HepG2 (cell line): Measurements from ENCODE around the gene APRT. TPM values are rescaled to one million over a fixed set of nuclear protein-coding genes. Genes with fewer than 3 reads are reported as not detected.

Experiments
- KDM1A ChIP-seq: IDR thresholded peaks from 2 replicates; pipeline ENCODE4 v1.6.1; 2016; ENCODE audit warnings: missing compliant biosample characterization
- NFYB ChIP-seq: sonication (generic); formaldehyde crosslinking; IDR thresholded peaks from 2 replicates; pipeline ENCODE4 v1.4.0; 2020; ENCODE audit warnings: missing genetic modification reagents
- SALL1 ChIP-seq: sonication (generic); formaldehyde crosslinking; IDR thresholded peaks from 2 replicates; pipeline ENCODE4 v1.8.0; 2022; ENCODE audit warnings: mild to moderate bottlenecking, missing genetic modification reagents
- SPEN ChIP-seq: sonication (generic); formaldehyde crosslinking; IDR thresholded peaks from 2 replicates; pipeline ENCODE4 v1.5.1; 2020; ENCODE audit warnings: low read depth, mild to moderate bottlenecking, missing genetic modification reagents
- ZNF616 ChIP-seq: sonication (generic); formaldehyde crosslinking; IDR thresholded peaks from 2 replicates; pipeline ENCODE4 v1.5.0; 2020; ENCODE audit warnings: low read depth, mild to moderate bottlenecking, missing genetic modification reagents
- ZNF816 ChIP-seq: sonication (generic); formaldehyde crosslinking; IDR thresholded peaks from 2 replicates; pipeline ENCODE4 v1.8.0; 2022; ENCODE audit warnings: missing genetic modification reagents, mild to moderate bottlenecking, borderline replicate concordance
- ZSCAN21 ChIP-seq: sonication (generic); formaldehyde crosslinking; IDR thresholded peaks from 2 replicates; pipeline ENCODE4 v1.8.0; 2022; ENCODE audit warnings: mild to moderate bottlenecking, missing genetic modification reagents, moderate library complexity, borderline replicate concordance
- polyA plus RNA-seq, 8 experiments: library from polyadenylated mRNA; depleted of rRNA in 3 of 8; stranded (reverse) in 7 of 8; unstranded in 1 of 8; fragments of >200 nt; fragmentation: Illumina TruSeq in 4 of 8; extraction: Trizol in 4 of 8; gene quantifications; 2 replicates each; pipeline versions ENCODE4 v1.2.1 to v1.2.3, GENCODE V29; 2011 to 2016; ENCODE audit warnings: low read depth in 4 of 8, missing spikeins in 1 of 8, mixed read lengths in 1 of 8; ENCODE audit not compliant: insufficient read depth in 1 of 8
- total RNA-seq, 5 experiments: library from RNA; depleted of rRNA; stranded (reverse); fragments of >200 nt; fragmentation: Illumina TruSeq; extraction: Trizol; gene quantifications; 2 replicates each; pipeline ENCODE4 v1.2.3, GENCODE V29; 2016; ENCODE audit warnings: low read depth in 1 of 5
- TF ChIP-seq, protein P1 (sequence below), 2 experiments: sonication (generic) in 1 of 2; formaldehyde crosslinking in 1 of 2; IDR thresholded peaks; 2 replicates each; pipeline versions ENCODE4 v1.6.1 to v1.9.0; 2014 to 2022; ENCODE audit warnings: antibody characterized with exemption in 1 of 2, borderline replicate concordance in 1 of 2, inconsistent platforms in 1 of 2, low read depth in 1 of 2, missing genetic modification reagents in 1 of 2
- TF ChIP-seq, protein P2 (sequence below): sonication (generic); formaldehyde crosslinking; IDR thresholded peaks from 2 replicates; pipeline ENCODE4 v1.4.0; 2020; ENCODE audit warnings: mild to moderate bottlenecking, missing genetic modification reagents

APRT gene
- total and polyA plus RNA-seq, 2 of the 13 experiments (the other 11 are each of a cell fraction or from before 2014, with no cell fraction given): 155 to 242 TPM

DNA sequence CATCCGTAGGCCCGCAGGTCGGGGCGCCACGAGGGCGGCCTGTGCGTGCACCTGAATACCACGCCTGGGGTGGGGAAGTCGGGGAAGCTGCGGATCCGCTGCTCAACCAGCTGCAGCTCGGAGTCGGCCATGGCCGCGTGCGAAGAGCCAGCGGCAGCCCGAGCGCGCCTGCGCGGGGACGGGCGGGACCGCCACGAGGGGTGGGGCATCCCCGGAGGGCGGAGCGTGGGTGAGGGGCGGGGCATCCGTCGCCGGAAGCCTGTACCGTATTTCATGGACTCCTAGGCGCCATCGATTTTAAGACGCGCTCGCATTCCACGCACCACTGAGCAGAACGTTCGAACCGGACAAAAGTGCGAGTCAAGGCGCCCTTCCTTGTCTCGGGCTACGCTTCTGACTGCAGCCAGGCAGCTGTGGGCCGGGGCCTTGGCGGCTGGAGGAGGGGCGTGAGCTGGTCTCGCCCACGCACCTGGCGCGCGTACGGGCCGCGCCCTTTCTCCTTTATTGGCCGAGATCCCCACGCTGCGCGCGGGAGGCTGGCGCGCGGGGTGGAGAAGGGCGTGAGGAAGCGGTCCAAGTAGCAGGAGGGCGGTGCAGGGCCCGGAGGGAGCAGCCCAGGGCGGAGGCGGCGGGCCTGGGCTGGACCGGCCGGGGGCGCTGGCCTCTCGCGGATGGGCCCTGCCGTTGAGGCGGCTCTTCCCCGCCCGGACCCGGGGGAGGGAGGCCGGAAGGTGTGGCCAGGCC is at the start of gene APRT (continued):
- TF ChIP-seq, protein P1, sequence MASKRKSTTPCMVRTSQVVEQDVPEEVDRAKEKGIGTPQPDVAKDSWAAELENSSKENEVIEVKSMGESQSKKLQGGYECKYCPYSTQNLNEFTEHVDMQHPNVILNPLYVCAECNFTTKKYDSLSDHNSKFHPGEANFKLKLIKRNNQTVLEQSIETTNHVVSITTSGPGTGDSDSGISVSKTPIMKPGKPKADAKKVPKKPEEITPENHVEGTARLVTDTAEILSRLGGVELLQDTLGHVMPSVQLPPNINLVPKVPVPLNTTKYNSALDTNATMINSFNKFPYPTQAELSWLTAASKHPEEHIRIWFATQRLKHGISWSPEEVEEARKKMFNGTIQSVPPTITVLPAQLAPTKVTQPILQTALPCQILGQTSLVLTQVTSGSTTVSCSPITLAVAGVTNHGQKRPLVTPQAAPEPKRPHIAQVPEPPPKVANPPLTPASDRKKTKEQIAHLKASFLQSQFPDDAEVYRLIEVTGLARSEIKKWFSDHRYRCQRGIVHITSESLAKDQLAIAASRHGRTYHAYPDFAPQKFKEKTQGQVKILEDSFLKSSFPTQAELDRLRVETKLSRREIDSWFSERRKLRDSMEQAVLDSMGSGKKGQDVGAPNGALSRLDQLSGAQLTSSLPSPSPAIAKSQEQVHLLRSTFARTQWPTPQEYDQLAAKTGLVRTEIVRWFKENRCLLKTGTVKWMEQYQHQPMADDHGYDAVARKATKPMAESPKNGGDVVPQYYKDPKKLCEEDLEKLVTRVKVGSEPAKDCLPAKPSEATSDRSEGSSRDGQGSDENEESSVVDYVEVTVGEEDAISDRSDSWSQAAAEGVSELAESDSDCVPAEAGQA (IDR thresholded peaks at IDR 0.05; ENCODE audit: low read depth): peak; percentile 68; the same call in 1 of the 2 replicates
- TF ChIP-seq, protein P1 (CRISPR knock-in tag; IDR thresholded peaks at IDR 0.05; ENCODE audit: borderline replicate concordance): peak; percentile 94
- peak; percentile 91 for TF ChIP-seq SPEN
- TF ChIP-seq ZSCAN21 (CRISPR knock-in tag): peak; percentile 83
- peak; percentile 69; the same call in 1 of the 2 replicates for TF ChIP-seq ZNF616 (CRISPR knock-in tag)
- peak; percentile 73 for TF ChIP-seq SALL1 (CRISPR knock-in tag)
- TF ChIP-seq, protein P2, sequence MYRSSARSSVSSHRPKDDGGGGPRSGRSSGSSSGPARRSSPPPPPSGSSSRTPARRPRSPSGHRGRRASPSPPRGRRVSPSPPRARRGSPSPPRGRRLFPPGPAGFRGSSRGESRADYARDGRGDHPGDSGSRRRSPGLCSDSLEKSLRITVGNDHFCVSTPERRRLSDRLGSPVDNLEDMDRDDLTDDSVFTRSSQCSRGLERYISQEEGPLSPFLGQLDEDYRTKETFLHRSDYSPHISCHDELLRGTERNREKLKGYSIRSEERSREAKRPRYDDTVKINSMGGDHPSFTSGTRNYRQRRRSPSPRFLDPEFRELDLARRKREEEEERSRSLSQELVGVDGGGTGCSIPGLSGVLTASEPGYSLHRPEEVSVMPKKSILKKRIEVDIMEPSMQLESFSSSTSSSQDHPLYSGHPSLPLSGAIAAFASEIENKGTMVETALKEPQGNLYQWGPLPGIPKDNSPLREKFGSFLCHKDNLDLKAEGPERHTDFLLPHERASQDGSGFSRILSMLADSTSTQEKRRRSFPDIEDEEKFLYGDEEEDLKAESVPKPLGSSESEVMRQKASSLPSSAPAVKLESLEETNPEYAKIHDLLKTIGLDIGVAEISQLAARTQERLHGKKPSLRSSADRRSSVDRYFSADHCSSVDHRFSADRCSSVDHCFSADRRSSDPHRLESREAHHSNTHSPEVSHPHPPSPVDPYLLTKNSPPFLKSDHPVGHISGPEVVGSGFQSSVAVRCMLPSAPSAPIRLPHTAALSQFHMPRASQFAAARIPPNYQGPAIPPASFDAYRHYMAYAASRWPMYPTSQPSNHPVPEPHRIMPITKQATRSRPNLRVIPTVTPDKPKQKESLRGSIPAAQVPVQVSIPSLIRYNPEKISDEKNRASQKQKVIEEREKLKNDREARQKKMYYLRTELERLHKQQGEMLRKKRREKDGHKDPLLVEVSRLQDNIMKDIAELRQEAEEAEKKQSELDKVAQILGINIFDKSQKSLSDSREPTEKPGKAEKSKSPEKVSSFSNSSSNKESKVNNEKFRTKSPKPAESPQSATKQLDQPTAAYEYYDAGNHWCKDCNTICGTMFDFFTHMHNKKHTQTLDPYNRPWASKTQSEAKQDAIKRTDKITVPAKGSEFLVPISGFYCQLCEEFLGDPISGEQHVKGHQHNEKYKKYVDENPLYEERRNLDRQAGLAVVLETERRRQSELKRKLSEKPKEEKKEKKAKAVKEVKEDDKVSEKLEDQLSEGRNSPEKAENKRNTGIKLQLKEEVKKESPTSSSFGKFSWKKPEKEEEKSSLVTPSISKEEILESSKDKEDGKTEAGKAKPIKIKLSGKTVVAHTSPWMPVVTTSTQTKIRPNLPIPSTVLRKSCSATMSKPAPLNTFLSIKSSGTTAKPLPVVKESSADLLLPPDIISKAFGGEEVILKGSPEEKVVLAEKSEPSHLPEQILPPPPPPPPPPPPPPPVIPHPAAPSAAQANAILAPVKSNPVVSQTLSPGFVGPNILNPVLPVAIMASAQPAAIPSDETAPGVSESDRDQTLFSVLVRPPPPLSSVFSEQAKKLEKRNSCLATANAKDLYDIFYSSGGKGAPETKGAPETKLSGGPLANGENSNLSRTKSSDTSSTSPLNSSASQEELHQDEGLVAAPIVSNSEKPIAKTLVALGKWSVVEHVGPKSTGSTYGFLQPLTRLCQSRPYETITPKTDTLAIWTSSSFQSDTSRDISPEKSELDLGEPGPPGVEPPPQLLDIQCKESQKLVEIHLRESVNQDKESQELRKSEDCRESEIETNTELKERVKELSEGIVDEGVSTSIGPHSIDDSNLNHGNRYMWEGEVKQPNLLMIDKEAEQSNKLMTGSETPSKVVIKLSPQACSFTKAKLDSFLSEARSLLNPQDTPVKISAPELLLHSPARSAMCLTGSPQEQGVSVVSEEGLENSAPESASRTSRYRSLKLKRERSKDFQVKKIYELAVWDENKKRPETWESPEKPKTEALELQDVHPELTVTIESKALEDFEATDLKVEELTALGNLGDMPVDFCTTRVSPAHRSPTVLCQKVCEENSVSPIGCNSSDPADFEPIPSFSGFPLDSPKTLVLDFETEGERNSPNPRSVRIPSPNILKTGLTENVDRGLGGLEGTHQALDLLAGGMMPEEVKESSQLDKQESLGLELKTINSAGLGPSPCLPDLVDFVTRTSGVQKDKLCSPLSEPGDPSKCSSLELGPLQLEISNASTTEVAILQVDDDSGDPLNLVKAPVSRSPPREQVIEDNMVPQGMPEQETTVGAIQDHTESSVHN (CRISPR knock-in tag): peak; percentile 87
- TF ChIP-seq KDM1A (CRISPR knock-in tag): no peak; the same call in 1 of the 2 replicates
- TF ChIP-seq NFYB (CRISPR knock-in tag): peak; percentile 10; the same call in 1 of the 2 replicates
- TF ChIP-seq ZNF816 (CRISPR knock-in tag): peak; percentile 84; the same call in 1 of the 2 replicates
